Measurements from ENCODE around the gene FILIP1L.

Gene FILIP1L

GRCh38 chr3:99839613-99840012, 274.7 kb downstream of the FILIP1L start:
- no peak overlapping the region for H3K27ac ChIP-seq (ENCODE audit: insufficient read depth, low read depth, low read length, poor library complexity, severe bottlenecking)
- peaks cover 4% of the 10 kb centered on the region for H3K4me1 ChIP-seq (ENCODE audit: control insufficient read depth, insufficient read depth, low read length)
- no peaks in the 10 kb centered on the region for H3K27me3 ChIP-seq (ENCODE audit: control insufficient read depth, insufficient read depth, low read length, poor library complexity, severe bottlenecking)
- H3K9me3 ChIP-seq (ENCODE audit: control insufficient read depth, low read length): no peaks in the 10 kb centered on the region
- WGBS, 2 experiments: 57 to 100% methylated on average over 1 of the region's 1 CpG
- no peaks in the 10 kb centered on the region for H3K36me3 ChIP-seq (ENCODE audit: control insufficient read depth, insufficient read depth, low read length)
- H3K4me3 ChIP-seq (ENCODE audit: insufficient read depth, low read depth, low read length): no peak overlapping the region

DNA sequence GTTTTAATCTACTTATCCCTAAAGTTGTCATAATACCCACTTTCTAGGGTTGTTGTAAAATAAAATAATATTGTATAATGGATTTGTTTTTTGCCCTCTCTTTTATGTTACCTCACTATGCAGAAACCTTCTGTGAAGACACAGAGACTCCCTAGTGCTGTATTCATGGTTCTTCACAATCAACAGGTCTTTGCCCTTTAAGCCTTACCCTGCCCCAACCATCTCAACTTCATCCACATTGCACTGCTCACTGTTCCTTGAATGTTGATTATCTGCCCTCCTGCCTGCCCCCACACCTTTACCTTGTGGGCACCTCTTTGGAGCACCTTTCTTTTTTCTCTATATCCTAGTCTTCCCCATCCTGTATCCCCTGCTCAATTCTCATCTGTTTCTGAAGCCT, 275.5 kb downstream of the FILIP1L start:
- Histone ChIP-seq H3K27me3 (ENCODE audit: control insufficient read depth, insufficient read depth, low read length, poor library complexity, severe bottlenecking) (no peaks in the 10 kb centered on the region), H3K9me3 (ENCODE audit: control insufficient read depth, low read length) (no peaks in the 10 kb centered on the region), H3K27ac (ENCODE audit: insufficient read depth, low read depth, low read length, poor library complexity, severe bottlenecking) (no peak overlapping the region), H3K36me3 (ENCODE audit: control insufficient read depth, insufficient read depth, low read length) (no peaks in the 10 kb centered on the region), H3K4me1 (ENCODE audit: control insufficient read depth, insufficient read depth, low read length) (peaks cover 4% of the 10 kb centered on the region), H3K4me3 (ENCODE audit: insufficient read depth, low read depth, low read length) (no peak overlapping the region)

GRCh38 chr3:99837715-99838114, 276.6 kb downstream of the FILIP1L start:
- H3K27ac ChIP-seq (ENCODE audit: insufficient read depth, low read depth, low read length, poor library complexity, severe bottlenecking): no peak overlapping the region
- H3K36me3 ChIP-seq (ENCODE audit: control insufficient read depth, insufficient read depth, low read length): no peaks in the 10 kb centered on the region
- no peaks in the 10 kb centered on the region for H3K4me1 ChIP-seq (ENCODE audit: control insufficient read depth, insufficient read depth, low read length)
- no peaks in the 10 kb centered on the region for H3K9me3 ChIP-seq (ENCODE audit: control insufficient read depth, low read length)
- H3K4me3 ChIP-seq (ENCODE audit: insufficient read depth, low read depth, low read length): no peak overlapping the region
- H3K27me3 ChIP-seq (ENCODE audit: control insufficient read depth, insufficient read depth, low read length, poor library complexity, severe bottlenecking): no peaks in the 10 kb centered on the region
- WGBS, 2 experiments: 93 to 96% methylated on average over 1 of the region's 1 CpG

GRCh38 chr3:99836681-99837080, 277.6 kb downstream of the FILIP1L start:
- Histone ChIP-seq H3K27me3 (ENCODE audit: control insufficient read depth, insufficient read depth, low read length, poor library complexity, severe bottlenecking) (no peaks in the 10 kb centered on the region), H3K4me3 (ENCODE audit: insufficient read depth, low read depth, low read length) (no peak overlapping the region), H3K9me3 (ENCODE audit: control insufficient read depth, low read length) (no peaks in the 10 kb centered on the region), H3K36me3 (ENCODE audit: control insufficient read depth, insufficient read depth, low read length) (no peaks in the 10 kb centered on the region), H3K4me1 (ENCODE audit: control insufficient read depth, insufficient read depth, low read length) (no peaks in the 10 kb centered on the region), H3K27ac (ENCODE audit: insufficient read depth, low read depth, low read length, poor library complexity, severe bottlenecking) (no peak overlapping the region)
- 89 to 98% methylated on average over 2 to 3 of the region's 3 CpGs for WGBS, 2 experiments

- WGBS, 2 experiments: 77 to 97% methylated on average over 2 of the region's 2 CpGs
These were observed 279.9 kb downstream of the FILIP1L start for GRCh38 chr3:99834211-99834957.

DNA sequence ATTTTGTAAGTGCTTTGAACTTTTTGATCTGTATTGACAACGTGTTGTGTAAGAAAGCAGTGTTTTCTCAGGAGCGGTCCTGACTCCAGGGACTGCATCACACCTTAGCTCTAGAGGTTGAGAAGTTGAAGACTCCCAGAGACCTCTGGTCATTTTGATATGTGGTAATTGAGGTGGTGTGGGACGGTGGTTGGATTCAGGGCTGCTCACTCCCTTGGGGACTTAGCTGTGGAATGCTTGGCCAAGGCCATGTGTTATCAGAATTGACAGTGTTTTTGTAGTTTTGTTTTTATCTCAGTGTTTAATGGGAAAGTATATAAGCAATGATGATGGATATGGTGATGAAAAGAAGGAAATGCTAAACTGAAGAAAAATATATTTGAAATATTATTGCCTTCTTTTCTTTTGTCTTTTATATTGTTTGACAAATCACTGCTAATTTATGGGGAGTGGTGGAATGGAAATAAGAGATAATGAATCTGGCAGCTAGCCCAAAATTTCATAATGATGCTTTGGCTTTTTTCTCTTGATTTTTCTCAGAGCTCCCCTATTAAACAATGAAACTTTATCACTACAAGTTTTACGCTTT, 280.6 kb downstream of the FILIP1L start:
- H3K27me3 ChIP-seq (ENCODE audit: control insufficient read depth, insufficient read depth, low read length, poor library complexity, severe bottlenecking): no peaks in the 10 kb centered on the region
- H3K9me3 ChIP-seq (ENCODE audit: control insufficient read depth, low read length): no peaks in the 10 kb centered on the region
- H3K36me3 ChIP-seq (ENCODE audit: control insufficient read depth, insufficient read depth, low read length): no peaks in the 10 kb centered on the region
- H3K4me3 ChIP-seq (ENCODE audit: insufficient read depth, low read depth, low read length): no peak overlapping the region
- H3K4me1 ChIP-seq (ENCODE audit: control insufficient read depth, insufficient read depth, low read length): no peaks in the 10 kb centered on the region
- WGBS, 2 experiments: 92 to 95% methylated on average over 3 to 4 of the region's 4 CpGs
- H3K27ac ChIP-seq (ENCODE audit: insufficient read depth, low read depth, low read length, poor library complexity, severe bottlenecking): no peak overlapping the region

More at GRCh38 chr3:99834211-99834957, 279.9 kb downstream of the FILIP1L start:
- Histone ChIP-seq H3K4me3 (ENCODE audit: insufficient read depth, low read depth, low read length) (no peak overlapping the region), H3K27ac (ENCODE audit: insufficient read depth, low read depth, low read length, poor library complexity, severe bottlenecking) (no peak overlapping the region), H3K36me3 (ENCODE audit: control insufficient read depth, insufficient read depth, low read length) (no peaks in the 10 kb centered on the region), H3K9me3 (ENCODE audit: control insufficient read depth, low read length) (no peaks in the 10 kb centered on the region), H3K4me1 (ENCODE audit: control insufficient read depth, insufficient read depth, low read length) (no peaks in the 10 kb centered on the region), H3K27me3 (ENCODE audit: control insufficient read depth, insufficient read depth, low read length, poor library complexity, severe bottlenecking) (no peaks in the 10 kb centered on the region)

DNA sequence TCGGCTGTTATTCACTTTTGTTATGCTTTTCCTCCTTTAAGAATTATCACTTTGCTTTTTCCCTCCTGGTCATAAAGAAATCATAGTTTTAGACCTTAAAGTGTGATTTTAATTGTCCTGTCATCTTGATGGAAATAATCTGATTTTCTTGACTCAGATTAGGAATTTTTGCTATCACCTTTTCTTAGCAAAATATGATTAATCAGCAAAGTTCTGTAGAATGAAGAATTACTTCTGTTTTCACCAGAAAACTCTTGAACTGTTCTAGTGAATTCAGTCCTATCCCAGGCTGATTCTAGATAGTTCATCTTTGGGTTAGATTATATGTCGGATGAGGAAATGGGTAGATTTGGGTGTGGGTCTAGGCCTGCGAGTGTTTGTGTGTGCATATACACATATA, 284.5 kb downstream of the FILIP1L start:
- no peaks in the 10 kb centered on the region for H3K36me3 ChIP-seq (ENCODE audit: control insufficient read depth, insufficient read depth, low read length)
- no peaks in the 10 kb centered on the region for H3K27me3 ChIP-seq (ENCODE audit: control insufficient read depth, insufficient read depth, low read length, poor library complexity, severe bottlenecking)
- H3K4me1 ChIP-seq (ENCODE audit: control insufficient read depth, insufficient read depth, low read length): no peaks in the 10 kb centered on the region
- H3K27ac ChIP-seq (ENCODE audit: insufficient read depth, low read depth, low read length, poor library complexity, severe bottlenecking): no peak overlapping the region
- WGBS, 2 experiments: 92 to 96% methylated on average over 3 of the region's 3 CpGs
- H3K9me3 ChIP-seq (ENCODE audit: control insufficient read depth, low read length): no peaks in the 10 kb centered on the region
- H3K4me3 ChIP-seq (ENCODE audit: insufficient read depth, low read depth, low read length): no peak overlapping the region

DNA sequence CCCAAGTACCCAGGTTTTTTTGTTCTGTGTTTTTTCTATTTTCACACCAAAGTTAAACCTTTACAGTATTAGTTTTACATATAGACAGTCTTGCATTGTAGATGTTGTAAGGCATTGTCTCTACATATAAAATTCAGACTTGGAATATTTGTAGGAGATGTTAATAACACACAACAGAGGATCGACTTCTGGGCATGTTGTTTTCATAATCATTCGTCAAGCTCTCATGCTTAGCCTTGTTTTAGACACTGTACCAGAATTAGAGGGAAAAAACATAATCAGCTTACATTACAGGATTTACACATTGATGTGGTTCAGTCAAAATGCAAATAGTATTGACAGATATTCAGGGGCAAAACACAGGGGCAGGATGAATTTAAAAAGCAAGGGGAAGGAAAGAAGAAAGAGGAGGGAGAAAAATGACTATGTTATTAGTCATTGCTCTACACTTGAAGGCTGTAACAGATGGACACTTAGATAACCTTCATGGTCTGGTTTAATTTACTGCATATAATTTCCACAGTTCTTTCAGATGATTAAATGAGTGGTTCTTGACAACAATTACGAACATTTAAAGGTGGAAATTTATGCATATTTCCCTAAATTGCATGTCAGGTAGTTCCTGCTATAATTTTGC, 289.2 kb downstream of the FILIP1L start:
- H3K4me1 ChIP-seq (ENCODE audit: control insufficient read depth, insufficient read depth, low read length): no peaks in the 10 kb centered on the region
- no peaks in the 10 kb centered on the region for H3K9me3 ChIP-seq (ENCODE audit: control insufficient read depth, low read length)
- H3K4me3 ChIP-seq (ENCODE audit: insufficient read depth, low read depth, low read length): no peak overlapping the region
- H3K36me3 ChIP-seq (ENCODE audit: control insufficient read depth, insufficient read depth, low read length): no peaks in the 10 kb centered on the region
- no peak overlapping the region for H3K27ac ChIP-seq (ENCODE audit: insufficient read depth, low read depth, low read length, poor library complexity, severe bottlenecking)
- no peaks in the 10 kb centered on the region for H3K27me3 ChIP-seq (ENCODE audit: control insufficient read depth, insufficient read depth, low read length, poor library complexity, severe bottlenecking)
- 94 to 95% methylated on average over 3 of the region's 3 CpGs for WGBS, 2 experiments

DNA sequence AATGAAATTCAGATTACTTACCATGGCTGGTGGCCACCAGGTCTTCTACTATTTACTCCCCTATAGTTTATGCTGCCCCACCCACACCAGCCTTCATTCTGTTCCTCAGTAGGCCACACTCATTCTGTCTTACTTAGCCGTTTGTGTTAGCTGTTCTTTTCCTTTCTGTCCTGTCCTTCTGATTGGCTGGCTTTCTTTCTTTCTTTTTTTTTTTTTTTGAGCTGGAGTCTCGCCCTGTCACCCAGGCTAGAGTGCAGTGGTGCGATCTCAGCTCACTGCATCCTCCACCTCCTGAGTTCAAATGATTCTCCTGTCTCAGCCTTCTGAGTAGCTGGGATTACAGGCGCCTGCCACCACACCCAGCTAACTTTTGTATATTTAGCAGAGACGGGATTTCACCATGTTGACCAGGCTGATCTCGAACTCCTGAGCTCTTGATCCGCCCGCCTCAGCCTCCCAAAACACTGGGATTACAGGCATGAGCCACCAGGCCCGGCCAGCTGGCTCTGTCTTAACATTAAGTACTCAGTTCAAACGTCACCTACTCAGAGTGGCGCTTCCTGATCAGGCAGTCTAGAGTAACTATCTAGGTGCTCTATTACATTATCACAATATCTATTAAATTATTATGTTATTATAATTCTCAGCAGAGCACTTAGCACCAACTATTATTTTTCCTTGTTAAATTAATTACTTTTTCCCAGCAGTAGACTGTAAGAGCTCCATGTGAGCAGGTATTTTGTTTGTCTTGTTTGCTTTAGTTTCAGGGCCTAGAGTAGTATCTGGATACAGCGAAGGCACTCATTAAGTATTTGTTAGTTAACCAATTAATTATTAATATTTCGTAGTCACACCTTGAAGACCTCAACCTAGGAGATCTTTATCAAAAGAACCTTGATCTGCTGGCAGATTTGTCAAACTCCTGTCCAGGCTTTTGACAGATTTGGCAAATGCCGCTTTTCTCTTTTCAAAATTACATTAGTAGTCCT, 290.3 kb downstream of the FILIP1L start:
- H3K4me1 ChIP-seq (ENCODE audit: control insufficient read depth, insufficient read depth, low read length): peaks cover under 1% of the 10 kb centered on the region
- H3K9me3 ChIP-seq (ENCODE audit: control insufficient read depth, low read length): no peaks in the 10 kb centered on the region
- no peak overlapping the region for H3K4me3 ChIP-seq (ENCODE audit: insufficient read depth, low read depth, low read length)
- no peaks in the 10 kb centered on the region for H3K36me3 ChIP-seq (ENCODE audit: control insufficient read depth, insufficient read depth, low read length)
- no peaks in the 10 kb centered on the region for H3K27me3 ChIP-seq (ENCODE audit: control insufficient read depth, insufficient read depth, low read length, poor library complexity, severe bottlenecking)
- 79 to 83% methylated on average over 12 to 14 of the region's 14 CpGs for WGBS, 2 experiments
- no peak overlapping the region for H3K27ac ChIP-seq (ENCODE audit: insufficient read depth, low read depth, low read length, poor library complexity, severe bottlenecking)

Measured in ectodermal cell (in vitro differentiated cells).